Tibial artery (tissue), 4 donors: ENCODE data around the gene HPCAL1.

Experiments used
- DNase-seq, 2 donors: peaks; one replicate each; pipeline ENCODE4 v3.0.0-alpha.2; 2019
- H3K27ac ChIP-seq, 2 donors: fragments of 200-600 bp; sonication (generic) in 1 of 2; 1 replicate in 1 of 2; 2 replicates in 1 of 2; pipeline ENCODE4 v1.5.1; 2018 to 2019; ENCODE audit warnings: mild to moderate bottlenecking in 1 of 2
- H3K27me3 ChIP-seq, 2 donors: fragments of 200-600 bp; sonication (generic) in 1 of 2; one replicate each; pipeline versions ENCODE4 v1.5.1 to v1.6.0; 2016 to 2019
- H3K36me3 ChIP-seq, 3 donors: fragments of 200-600 bp; sonication (generic) in 2 of 3; one replicate each; pipeline ENCODE4 v1.5.1; 2016 to 2019; ENCODE audit warnings: mild to moderate bottlenecking in 2 of 3
- H3K4me1 ChIP-seq, 4 donors: fragments of 200-600 bp; sonication (generic) in 2 of 4; 1 replicate in 3 of 4; 2 replicates in 1 of 4; pipeline ENCODE4 v1.5.1; 2016 to 2019
- H3K4me3 ChIP-seq, 2 donors: fragments of 200-600 bp; sonication (generic) in 1 of 2; 1 replicate in 1 of 2; 2 replicates in 1 of 2; pipeline ENCODE4 v1.5.1; 2018 to 2019; ENCODE audit warnings: mild to moderate bottlenecking in 2 of 2
- H3K9me3 ChIP-seq, 3 donors: fragments of 200-600 bp; sonication (generic) in 1 of 3; one replicate each; pipeline ENCODE4 v1.5.1; 2016 to 2019
- intact Hi-C: fragments of 100-400 bp; cut with DNase I; formaldehyde crosslinking; loops from one replicate; pipeline ENCODE4 v1.15.0; 2023; ENCODE audit warnings: low total_unique reads
- TF ChIP-seq, protein P1 (sequence below), 2 experiments: fragments of 200-600 bp in 1 of 2; fragments of 450-650 bp in 1 of 2; IDR thresholded peaks; one replicate each; pipeline ENCODE4 v1.5.1; 2017 to 2019; ENCODE audit warnings: antibody characterized with exemption in 2 of 2, mild to moderate bottlenecking in 1 of 2, moderate library complexity in 1 of 2

Gene HPCAL1

GRCh38 chr2:10367472-10368439 is 65.1 kb downstream of the HPCAL1 start:
- no peak overlapping the region for H3K4me3 ChIP-seq
- H3K4me1 ChIP-seq = no peaks in the 10 kb centered on the region
- H3K9me3 ChIP-seq = no peaks in the 10 kb centered on the region
- intact Hi-C loops = no loop called here
- TF ChIP-seq, protein P1, sequence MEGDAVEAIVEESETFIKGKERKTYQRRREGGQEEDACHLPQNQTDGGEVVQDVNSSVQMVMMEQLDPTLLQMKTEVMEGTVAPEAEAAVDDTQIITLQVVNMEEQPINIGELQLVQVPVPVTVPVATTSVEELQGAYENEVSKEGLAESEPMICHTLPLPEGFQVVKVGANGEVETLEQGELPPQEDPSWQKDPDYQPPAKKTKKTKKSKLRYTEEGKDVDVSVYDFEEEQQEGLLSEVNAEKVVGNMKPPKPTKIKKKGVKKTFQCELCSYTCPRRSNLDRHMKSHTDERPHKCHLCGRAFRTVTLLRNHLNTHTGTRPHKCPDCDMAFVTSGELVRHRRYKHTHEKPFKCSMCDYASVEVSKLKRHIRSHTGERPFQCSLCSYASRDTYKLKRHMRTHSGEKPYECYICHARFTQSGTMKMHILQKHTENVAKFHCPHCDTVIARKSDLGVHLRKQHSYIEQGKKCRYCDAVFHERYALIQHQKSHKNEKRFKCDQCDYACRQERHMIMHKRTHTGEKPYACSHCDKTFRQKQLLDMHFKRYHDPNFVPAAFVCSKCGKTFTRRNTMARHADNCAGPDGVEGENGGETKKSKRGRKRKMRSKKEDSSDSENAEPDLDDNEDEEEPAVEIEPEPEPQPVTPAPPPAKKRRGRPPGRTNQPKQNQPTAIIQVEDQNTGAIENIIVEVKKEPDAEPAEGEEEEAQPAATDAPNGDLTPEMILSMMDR (IDR thresholded peaks at IDR 0.05) = no peak
- no peaks in the 10 kb centered on the region for H3K36me3 ChIP-seq
- no peak for DNase-seq
- H3K27me3 ChIP-seq = no peaks in the 10 kb centered on the region
- no peak overlapping the region for H3K27ac ChIP-seq

GRCh38 chr2:10368491-10369231 is 66.0 kb downstream of the HPCAL1 start:
- peaks cover 0 to 2% (median 0%) of the 10 kb centered on the region in 3 donors for H3K36me3 ChIP-seq
- TF ChIP-seq, protein P1 (IDR thresholded peaks at IDR 0.05) = no peak
- H3K4me1 ChIP-seq = no peaks in the 10 kb centered on the region
- no peaks in the 10 kb centered on the region for H3K9me3 ChIP-seq
- intact Hi-C loops = no loop called here
- no peak for DNase-seq
- no peak overlapping the region for H3K4me3 ChIP-seq
- no peaks in the 10 kb centered on the region for H3K27me3 ChIP-seq
- no peak overlapping the region for H3K27ac ChIP-seq

- peaks cover 0 to 4% (median 0%) of the 10 kb centered on the region in 3 donors for H3K36me3 ChIP-seq
- no peaks in the 10 kb centered on the region for H3K9me3 ChIP-seq
- DNase-seq = no peak
These were observed 66.9 kb downstream of the HPCAL1 start for GRCh38 chr2:10369269-10370255.

DNA sequence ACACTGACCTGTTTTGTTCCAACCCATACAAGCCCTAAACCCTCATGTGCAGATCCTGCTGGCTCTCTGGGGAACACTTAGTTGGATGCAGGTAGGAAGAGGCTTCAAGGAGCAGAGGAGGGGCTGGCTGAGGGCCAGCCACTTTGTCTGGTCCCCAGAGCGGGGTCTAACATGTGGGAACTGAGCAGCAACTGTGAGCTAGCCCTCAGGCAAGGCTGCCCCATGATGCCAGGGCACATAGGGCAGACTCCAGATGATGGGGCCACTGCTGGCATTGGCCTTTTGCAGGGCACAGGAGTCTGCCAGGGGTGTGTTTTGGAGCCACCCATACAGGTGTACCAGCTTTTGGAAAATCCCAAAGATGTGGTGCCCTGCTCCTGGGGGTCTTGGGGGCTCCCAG is 67.7 kb downstream of the HPCAL1 start:
- Histone ChIP-seq H3K9me3 (no peaks in the 10 kb centered on the region), H3K4me1 (no peaks in the 10 kb centered on the region), H3K4me3 (no peak overlapping the region), H3K36me3 (peaks cover 0 to 4% (median 0%) of the 10 kb centered on the region in 3 donors), H3K27ac (no peak overlapping the region), H3K27me3 (no peaks in the 10 kb centered on the region)
- intact Hi-C loops = no loop called here
- TF ChIP-seq, protein P1 (IDR thresholded peaks at IDR 0.05) = no peak
- DNase-seq = no peak

More at GRCh38 chr2:10369269-10370255, 66.9 kb downstream of the HPCAL1 start:
- TF ChIP-seq, protein P1 (IDR thresholded peaks at IDR 0.05) = no peak
- Histone ChIP-seq H3K27ac (no peak overlapping the region), H3K4me1 (no peaks in the 10 kb centered on the region), H3K4me3 (no peak overlapping the region), H3K27me3 (no peaks in the 10 kb centered on the region)
- intact Hi-C loops = no loop called here

- Histone ChIP-seq H3K27me3 (no peaks in the 10 kb centered on the region), H3K27ac (no peak overlapping the region), H3K36me3 (peaks cover 0 to 4% (median 0%) of the 10 kb centered on the region in 3 donors), H3K4me1 (no peaks in the 10 kb centered on the region), H3K4me3 (no peak overlapping the region), H3K9me3 (no peaks in the 10 kb centered on the region)
- TF ChIP-seq, protein P1 (IDR thresholded peaks at IDR 0.05) = no peak
- intact Hi-C loops = no loop called here
- DNase-seq = no peak
These were observed 68.2 kb downstream of the HPCAL1 start for GRCh38 chr2:10370895-10371294.
